Aorta (tissue), 5 donors: ENCODE measurements around the gene F2RL3. TPM values are rescaled to one million over a fixed set of nuclear protein-coding genes. Genes with fewer than 3 reads are reported as not detected.

Experiments used
- ATAC-seq: fragments of 200-7000 bp; cut with Tn5 transposase; one replicate; pipeline ENCODE4 v1.9.1; 2022; ENCODE audit warnings: moderate library complexity; ENCODE audit not compliant: low FRiP score
- DNase-seq, 2 donors: peaks; one replicate each; pipeline ENCODE4 v3.0.0-alpha.2; 2020
- H3K27ac ChIP-seq, 2 donors: one replicate each; pipeline ENCODE4 v1.5.1; 2013; ENCODE audit warnings: low read length in 2 of 2, mild to moderate bottlenecking in 2 of 2, moderate library complexity in 2 of 2, control low read depth in 1 of 2, inconsistent platforms in 1 of 2, low read depth in 1 of 2
- H3K27me3 ChIP-seq, 2 donors: one replicate each; pipeline ENCODE4 v1.6.1; 2013; ENCODE audit warnings: control low read depth in 1 of 2, low read length in 1 of 2, mild to moderate bottlenecking in 1 of 2, moderate library complexity in 1 of 2; ENCODE audit not compliant: insufficient read depth in 2 of 2, control insufficient read depth in 1 of 2
- H3K36me3 ChIP-seq, 2 donors: one replicate each; pipeline ENCODE4 v1.6.1; 2013; ENCODE audit warnings: control low read depth in 1 of 2, low read length in 1 of 2, mild to moderate bottlenecking in 1 of 2; ENCODE audit not compliant: insufficient read depth in 2 of 2, control insufficient read depth in 1 of 2
- H3K4me1 ChIP-seq, 2 donors: one replicate each; pipeline ENCODE4 v1.6.1; 2013; ENCODE audit warnings: low read length in 2 of 2, control low read depth in 1 of 2, mild to moderate bottlenecking in 1 of 2, moderate library complexity in 1 of 2; ENCODE audit not compliant: insufficient read depth in 2 of 2, control insufficient read depth in 1 of 2
- H3K4me3 ChIP-seq, 2 donors: one replicate each; pipeline ENCODE4 v1.5.1; 2013; ENCODE audit warnings: low read length in 2 of 2, control low read depth in 1 of 2, mild to moderate bottlenecking in 1 of 2
- H3K9me3 ChIP-seq: one replicate; pipeline ENCODE4 v1.6.1; 2013; ENCODE audit warnings: mild to moderate bottlenecking, low read length; ENCODE audit not compliant: control insufficient read depth
- WGBS, 2 donors: extraction: QIAGEN DNeasy Blood & Tissue Kit; methylation state at CpG; one replicate each; pipeline ENCODE4 v1.1.7; 2013; 5-methylcytosine and 5-hydroxymethylcytosine counted together
- intact Hi-C, 2 donors: fragments of 100-400 bp; cut with DNase I; formaldehyde crosslinking; loops; one replicate each; pipeline versions ENCODE4 v1.14.2 to v1.15.0; 2022
- long read RNA-seq, 2 donors: library from polyadenylated mRNA; unstranded; transcript quantifications; one replicate each; pipeline ENCODE4 v2.0.0, GENCODE V29; 2020 to 2021
- polyA plus RNA-seq, 2 donors: library from polyadenylated mRNA; stranded (reverse); fragments of 200-250 nt; gene quantifications; one replicate each; pipeline ENCODE4 v1.2.3, GENCODE V29; 2013
- total RNA-seq, 2 donors: library from RNA; stranded (reverse); fragmentation: NEBNext Ultra II Directional; extraction: Animal tissue kit (Norgen Biotek cat#: 25700); gene quantifications; one replicate each; pipeline ENCODE4 v1.2.1, GENCODE V29; 2021
- donor health status: healthy with polysubstance abuse.
- donor health status: Bipolar disorder and iron deficiency.
- donor health status: DM: no; HTN: no; CAD: no.
- donor health status: DM: no; HTN: no; CAD: no.
- donor health status: DM: yes; HTN: yes; CAD: no.

The F2RL3 gene
- total RNA-seq = 1 to 10 TPM in 1 of 2 donors, under 1 TPM in 1; 0.78 to 9.9 TPM
- polyA plus RNA-seq = under 1 TPM; 0.13 TPM
- long read RNA-seq, donor 1, transcript F2RL3-201 (2 exons, 3,473 nt) = major isoform, 102 of 133 reads
- long read RNA-seq, donor 1, partial matches to known transcripts = 0 of 133 reads
- long read RNA-seq, donor 1, other reads (novel, unspliced or antisense) = 28 of 133 reads
- long read RNA-seq, donor 2, partial matches to known transcripts = 0 of 1 reads
- long read RNA-seq, donor 2, other reads (novel, unspliced or antisense) = 0 of 1 reads

DNA sequence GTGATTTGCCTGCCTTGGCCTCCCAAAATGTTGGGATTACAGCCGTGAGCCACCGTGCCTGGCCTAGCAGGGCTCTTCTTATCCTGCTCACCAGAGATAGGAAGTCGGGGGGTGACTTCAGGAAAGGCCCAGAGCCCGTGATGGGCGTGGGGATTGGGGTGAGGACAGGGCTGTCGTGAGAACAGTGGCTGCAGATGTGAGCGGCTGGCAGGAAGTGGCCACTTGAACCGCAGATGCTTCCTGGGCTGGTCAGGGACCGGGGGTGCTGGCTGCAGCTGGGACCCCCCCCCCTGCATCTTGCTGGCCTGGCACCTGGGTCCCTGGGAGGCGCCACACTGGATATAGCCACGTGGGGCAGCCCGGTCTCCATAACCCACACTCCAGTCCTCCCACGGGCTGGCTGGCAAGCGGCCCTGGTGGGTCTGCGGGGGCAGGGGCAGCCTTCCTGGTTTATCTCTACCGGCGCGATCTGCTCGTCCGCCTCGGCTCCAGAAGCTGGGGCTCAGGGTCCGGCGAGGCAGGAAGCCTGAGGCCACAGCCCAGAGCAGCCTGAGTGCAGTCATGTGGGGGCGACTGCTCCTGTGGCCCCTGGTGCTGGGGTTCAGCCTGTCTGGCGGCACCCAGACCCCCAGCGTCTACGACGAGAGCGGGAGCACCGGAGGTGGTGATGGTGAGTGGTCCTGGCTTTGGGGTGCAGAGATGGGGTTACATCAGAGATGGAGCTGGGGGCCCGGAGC lies at the start of gene F2RL3:
TSS of gene F2RL3 (plus strand) at position 371 of the 737 bp plus-strand sequence. CDS start at position 562, 191 bp downstream.
- Histone ChIP-seq H3K4me1 (no peaks in the 10 kb centered on the region), H3K36me3 (no peaks in the 10 kb centered on the region), H3K27me3 (no peaks in the 10 kb centered on the region), H3K4me3 (no peak within 1 kb of the TSS), H3K9me3 (no peaks in the 10 kb centered on the region), H3K27ac (no peak within 1 kb of the TSS)
- intact Hi-C loops = no loop called here
- 31 to 36% methylated on average over 28 to 31 of the region's 31 CpGs for WGBS, 2 donors
- DNase-seq = no peak
- peak; percentile 42 for ATAC-seq

DNA sequence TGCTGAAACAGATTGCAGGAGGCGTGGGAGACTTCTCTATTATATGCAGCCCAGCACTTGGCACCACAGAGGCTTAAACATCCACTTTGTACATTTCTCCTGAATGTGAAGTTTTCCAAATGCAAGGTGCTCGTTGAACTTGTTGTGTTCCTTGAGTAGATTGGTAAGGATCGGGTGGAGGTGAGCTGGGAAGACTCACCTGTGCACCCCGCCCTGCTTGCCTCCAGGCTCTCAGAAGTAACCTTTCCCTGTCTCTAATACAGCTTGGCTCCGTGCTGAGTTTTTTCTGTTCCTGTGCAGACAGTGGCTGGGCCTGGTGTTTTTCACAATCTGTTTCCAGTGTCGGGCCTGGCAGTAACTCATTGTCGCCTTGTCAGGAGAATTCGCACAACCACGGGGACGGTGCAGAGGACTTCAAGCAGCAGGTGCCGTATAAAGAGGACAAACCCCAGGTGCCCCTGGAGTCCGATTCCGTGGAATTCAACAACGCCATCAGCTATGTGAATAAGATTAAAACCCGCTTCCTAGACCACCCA lies 47.3 kb upstream of the F2RL3 start:
- DNase-seq = no peak
- intact Hi-C loops = no loop called here
- Histone ChIP-seq H3K27ac (no peak overlapping the region), H3K36me3 (peaks cover 0 to 4% of the 10 kb centered on the region in 2 donors), H3K4me3 (no peak overlapping the region), H3K27me3 (no peaks in the 10 kb centered on the region), H3K4me1 (no peaks in the 10 kb centered on the region), H3K9me3 (no peaks in the 10 kb centered on the region)
- ATAC-seq = no peak
- WGBS, 2 donors = 86 to 88% methylated on average over 15 of the region's 15 CpGs

- Histone ChIP-seq H3K4me3 (no peak overlapping the region), H3K9me3 (no peaks in the 10 kb centered on the region), H3K36me3 (peaks cover 0 to 11% of the 10 kb centered on the region in 2 donors), H3K27ac (no peak overlapping the region), H3K4me1 (no peaks in the 10 kb centered on the region), H3K27me3 (no peaks in the 10 kb centered on the region)
- DNase-seq (no peak), ATAC-seq (no peak)
- 94 to 95% methylated on average over 16 of the region's 16 CpGs for WGBS, 2 donors
- intact Hi-C loops = no loop called here
Observed at GRCh38 chr19:16846901-16847300, 41.9 kb upstream of the F2RL3 start.

- no peak overlapping the region for H3K27ac ChIP-seq
- WGBS, 2 donors = 97% methylated on average over 6 of the region's 6 CpGs
- intact Hi-C loops = no loop called here
- no peaks in the 10 kb centered on the region for H3K4me1 ChIP-seq
- DNase-seq (peak in 1 of 2 donors; percentile 66), ATAC-seq (no peak)
- H3K36me3 ChIP-seq = peaks cover 0 to 11% of the 10 kb centered on the region in 2 donors
- no peak overlapping the region for H3K4me3 ChIP-seq
- H3K27me3 ChIP-seq = no peaks in the 10 kb centered on the region
- H3K9me3 ChIP-seq = no peaks in the 10 kb centered on the region
Observed at GRCh38 chr19:16847430-16847829, 41.4 kb upstream of the F2RL3 start.

DNA sequence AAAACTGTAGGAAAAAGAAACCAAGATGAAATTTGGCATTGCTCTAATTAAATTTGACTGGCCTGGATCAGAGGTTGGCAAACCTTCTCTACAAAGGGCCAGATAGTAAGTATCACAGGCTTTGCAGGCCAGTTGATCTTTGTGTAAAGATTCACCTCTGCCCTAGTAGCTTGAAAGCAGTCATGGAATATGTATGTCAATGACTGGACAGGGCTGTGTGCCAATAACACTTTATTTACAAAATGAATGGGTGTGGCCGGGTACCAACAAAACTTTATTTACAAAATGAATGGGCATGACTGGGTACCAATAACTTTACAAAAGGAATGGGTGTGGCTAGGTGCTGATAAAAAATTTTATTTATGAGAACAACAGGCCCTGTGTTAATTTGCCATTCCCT lies 39.6 kb upstream of the F2RL3 start:
- peaks cover 4 to 15% of the 10 kb centered on the region in 2 donors for H3K36me3 ChIP-seq
- H3K4me3 ChIP-seq = no peak overlapping the region
- DNase-seq (no peak), ATAC-seq (no peak)
- intact Hi-C loops = no loop called here
- whole genome bisulfite sequencing, 2 donors = 89 to 97% methylated on average over 1 of the region's 1 CpG
- no peak overlapping the region for H3K27ac ChIP-seq
- H3K9me3 ChIP-seq = no peaks in the 10 kb centered on the region
- no peaks in the 10 kb centered on the region for H3K27me3 ChIP-seq
- H3K4me1 ChIP-seq = no peaks in the 10 kb centered on the region

DNA sequence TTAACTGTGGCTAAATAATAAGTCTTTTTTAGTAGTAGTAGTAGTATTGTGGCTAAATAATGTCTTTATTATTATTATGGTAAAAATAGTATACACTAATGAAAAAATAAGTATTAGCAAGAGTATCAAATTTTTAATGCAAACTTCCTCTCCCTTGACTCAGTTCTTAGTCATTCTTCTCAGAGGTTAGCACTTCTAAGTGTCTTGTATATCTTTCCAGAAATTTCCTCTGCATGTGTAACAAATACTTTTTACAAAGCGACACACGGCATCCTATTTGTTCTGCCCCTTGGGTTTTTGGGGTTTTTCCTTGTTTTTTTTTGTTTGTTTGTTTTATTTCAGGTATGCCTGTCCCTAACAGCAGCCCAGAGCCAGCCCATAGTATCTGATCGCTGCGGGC lies 38.7 kb upstream of the F2RL3 start:
- ATAC-seq = no peak

DNA sequence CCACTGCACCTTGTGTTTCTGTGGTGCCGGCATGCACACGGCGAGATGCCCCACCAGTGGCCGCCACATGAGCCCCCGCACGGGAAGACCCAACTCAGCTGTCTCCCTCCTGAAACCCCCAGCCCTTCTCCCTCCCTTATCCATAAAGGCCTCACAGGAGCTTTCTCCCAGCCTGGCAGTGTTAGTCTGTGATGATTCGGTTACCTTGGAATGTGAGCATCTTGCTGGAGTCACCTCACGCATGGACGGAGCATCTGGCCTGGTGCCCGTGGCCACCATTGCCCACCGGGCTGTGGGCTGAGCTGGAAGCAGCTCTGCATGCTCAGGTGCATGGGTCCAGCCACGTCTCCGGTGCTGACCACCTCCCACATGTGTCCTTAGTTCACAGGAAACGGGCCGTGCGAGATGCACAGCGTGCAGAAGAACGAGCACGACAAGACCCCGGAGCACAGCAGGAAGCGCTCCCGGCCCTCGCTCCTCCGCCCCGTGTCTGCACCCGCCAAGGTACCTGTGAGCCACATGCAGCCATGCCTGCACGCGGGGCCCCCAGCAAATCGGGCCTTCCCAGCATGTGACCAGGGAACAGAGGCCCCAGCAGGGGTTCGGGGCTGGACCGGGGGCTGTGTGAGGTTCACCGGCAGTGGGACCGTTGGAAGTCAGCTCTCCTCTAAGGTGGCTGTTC lies 37.6 kb upstream of the F2RL3 start:
- no peak for DNase-seq
- Histone ChIP-seq H3K9me3 (no peaks in the 10 kb centered on the region), H3K36me3 (peaks cover 4 to 16% of the 10 kb centered on the region in 2 donors), H3K4me3 (no peak overlapping the region), H3K27me3 (no peaks in the 10 kb centered on the region), H3K4me1 (no peaks in the 10 kb centered on the region), H3K27ac (no peak overlapping the region)
- ATAC-seq = no peak
- 91 to 92% methylated on average over 33 of the region's 33 CpGs for WGBS, 2 donors
- intact Hi-C loops = no loop called here

More for the DNA sequence above, 38.7 kb upstream of the F2RL3 start:
- intact Hi-C loops = no loop called here
- WGBS, 2 donors = 94 to 95% methylated on average over 4 of the region's 4 CpGs
- Histone ChIP-seq H3K27ac (no peak overlapping the region), H3K4me1 (no peaks in the 10 kb centered on the region), H3K9me3 (no peaks in the 10 kb centered on the region), H3K27me3 (no peaks in the 10 kb centered on the region), H3K36me3 (peaks cover 4 to 17% of the 10 kb centered on the region in 2 donors), H3K4me3 (no peak overlapping the region)
- DNase-seq = no peak

GRCh38 chr19:16853066-16853465 lies 35.7 kb upstream of the F2RL3 start:
- Histone ChIP-seq H3K36me3 (peaks cover 4 to 14% of the 10 kb centered on the region in 2 donors), H3K4me1 (no peaks in the 10 kb centered on the region), H3K4me3 (no peak overlapping the region), H3K27ac (no peak overlapping the region), H3K9me3 (no peaks in the 10 kb centered on the region), H3K27me3 (no peaks in the 10 kb centered on the region)
- 90 to 92% methylated on average over 7 of the region's 7 CpGs for WGBS, 2 donors
- intact Hi-C loops = no loop called here
- ATAC-seq (no peak), DNase-seq (no peak)
